Endothelial cell of umbilical vein (primary cell): ENCODE results near the gene ZNF831. TPM values are rescaled to one million over a fixed set of nuclear protein-coding genes. Genes with fewer than 3 reads are reported as not detected.

Experiments used
- BruUV-seq: library from RNA; stranded (reverse); fragments of 400-500 nt; replicated peaks from 2 replicates; lab custom pipeline; 2021; lab: Mats Ljungman, UMichigan
- CTCF ChIA-PET: fragments of 300-600, 350-600 bp; sonication (Branson Sonifier 250); formaldehyde crosslinking; loops from one replicate; lab custom pipeline; 2021; ENCODE audit warnings: antibody characterized with exemption, inconsistent platforms; lab: Charles Lee
- POLR2A ChIA-PET: fragments of 300-600, 350-600 bp; sonication (Branson Sonifier 250); formaldehyde crosslinking; loops from one replicate; lab custom pipeline; 2021; ENCODE audit warnings: antibody characterized with exemption, inconsistent platforms; lab: Charles Lee
- DNase-seq: peaks from one replicate; pipeline ENCODE4 v3.0.0-alpha.2; 2011; ENCODE audit warnings: low read depth, low spot score
- FAIRE-seq: peaks from 2 replicates; lab custom pipeline; 2011; peaks lifted over from hg19 to GRCh38; lab: Jason Lieb, UNC
- H2AFZ ChIP-seq: 2 replicates; pipeline ENCODE4 v1.6.0; 2012; ENCODE audit warnings: low read depth, low read length, control low read depth, inconsistent platforms
- H3K27ac ChIP-seq: 2 replicates; pipeline ENCODE4 v1.5.1; 2011; ENCODE audit warnings: low read depth, mild to moderate bottlenecking, control low read depth, low read length, moderate library complexity; ENCODE audit not compliant: insufficient read depth
- H3K27me3 ChIP-seq, 2 experiments: 2 replicates each; pipeline versions ENCODE4 v1.6.0 to v1.6.1; 2011; ENCODE audit warnings: low read length in 2 of 2, mixed read lengths in 1 of 2; ENCODE audit not compliant: control insufficient read depth in 2 of 2, insufficient read depth in 2 of 2
- H3K36me3 ChIP-seq, 2 experiments: 2 replicates in 1 of 2; 3 replicates in 1 of 2; pipeline ENCODE4 v1.5.1; 2011; ENCODE audit warnings: low read length in 2 of 2, mild to moderate bottlenecking in 1 of 2, moderate library complexity in 1 of 2; ENCODE audit not compliant: control insufficient read depth in 2 of 2, insufficient read depth in 2 of 2; ENCODE audit errors: extremely low read depth in 1 of 2
- H3K4me1 ChIP-seq: 3 replicates; pipeline ENCODE4 v1.5.1; 2011; ENCODE audit warnings: mild to moderate bottlenecking, low read length; ENCODE audit not compliant: control insufficient read depth, insufficient read depth; ENCODE audit errors: extremely low read depth
- H3K4me2 ChIP-seq: 2 replicates; pipeline ENCODE4 v1.6.1; 2011; ENCODE audit warnings: low read length, control low read depth, mixed read lengths; ENCODE audit not compliant: insufficient read depth
- H3K4me3 ChIP-seq, 3 experiments: fragments of 200-600 bp in 1 of 3; sonication (generic), shearing (Covaris generic) in 1 of 3; replicated peaks in 1 of 3; 2 replicates each; pipeline ENCODE4 v1.5.1; 2011 to 2016; ENCODE audit warnings: control low read depth in 3 of 3, low read length in 3 of 3, mild to moderate bottlenecking in 2 of 3, inconsistent platforms in 1 of 3, low read depth in 1 of 3, moderate library complexity in 1 of 3; ENCODE audit not compliant: insufficient read depth in 1 of 3
- H3K79me2 ChIP-seq: 2 replicates; pipeline ENCODE4 v1.6.0; 2012; ENCODE audit warnings: low read length, inconsistent platforms; ENCODE audit not compliant: control insufficient read depth, insufficient read depth
- H3K9ac ChIP-seq: replicated peaks from 2 replicates; pipeline ENCODE3; 2011; ENCODE audit warnings: low read length, control low read depth; ENCODE audit not compliant: insufficient read depth; ENCODE audit errors: extremely low read depth
- H3K9me1 ChIP-seq: replicated peaks from 3 replicates; pipeline ENCODE4 v1.6.0; 2011; ENCODE audit warnings: mild to moderate bottlenecking, low read length; ENCODE audit not compliant: control insufficient read depth, insufficient read depth; ENCODE audit errors: extremely low read depth
- H3K9me3 ChIP-seq: replicated peaks from 2 replicates; pipeline ENCODE4 v1.5.1; 2012; ENCODE audit warnings: low read length, inconsistent platforms; ENCODE audit not compliant: control insufficient read depth, insufficient read depth
- H4K20me1 ChIP-seq: replicated peaks from 2 replicates; pipeline ENCODE3; 2011; ENCODE audit warnings: mild to moderate bottlenecking, low read length; ENCODE audit not compliant: control insufficient read depth, insufficient read depth; ENCODE audit errors: extremely low read depth
- CTCF ChIP-seq, 2 donors: IDR thresholded peaks; 1 replicate in 1 of 2; 2 replicates in 1 of 2; pipeline ENCODE4 v1.5.1; 2011; ENCODE audit warnings: low read length in 2 of 2, mild to moderate bottlenecking in 2 of 2, moderate library complexity in 2 of 2, control low read depth in 1 of 2, inconsistent platforms in 1 of 2, low read depth in 1 of 2; ENCODE audit not compliant: insufficient read depth in 1 of 2; ENCODE audit errors: extremely low read depth in 1 of 2
- EZH2 ChIP-seq: IDR thresholded peaks from 2 replicates; pipeline ENCODE4 v1.6.1; 2012; ENCODE audit warnings: borderline replicate concordance, low read depth, mild to moderate bottlenecking, moderate library complexity, low read length, inconsistent platforms; ENCODE audit not compliant: severe bottlenecking
- FOS ChIP-seq: IDR thresholded peaks from 2 replicates; pipeline ENCODE4 v1.6.1; 2011; ENCODE audit warnings: mild to moderate bottlenecking, low read length, moderate library complexity, borderline replicate concordance; ENCODE audit not compliant: insufficient read depth
- GATA2 ChIP-seq: IDR thresholded peaks from 2 replicates; pipeline ENCODE4 v1.7.0; 2011; ENCODE audit warnings: low read depth, mild to moderate bottlenecking, moderate library complexity, mixed read lengths, low read length; ENCODE audit not compliant: insufficient read length, insufficient read depth
- JUN ChIP-seq: IDR thresholded peaks from 2 replicates; pipeline ENCODE4 v1.6.1; 2011; ENCODE audit warnings: borderline replicate concordance, low read depth; ENCODE audit not compliant: insufficient read length, insufficient read depth
- MAX ChIP-seq: IDR thresholded peaks from 2 replicates; pipeline ENCODE4 v1.6.1; 2011; ENCODE audit not compliant: insufficient read depth, insufficient read length
- MYC ChIP-seq: IDR thresholded peaks from one replicate; pipeline ENCODE4 v1.6.1; 2011; ENCODE audit warnings: mild to moderate bottlenecking, low read depth, low read length
- POLR2A ChIP-seq: IDR thresholded peaks from 2 replicates; pipeline ENCODE4 v1.6.1; 2012; ENCODE audit warnings: low read depth, mild to moderate bottlenecking, control low read depth, low read length
- POLR2AphosphoS5 ChIP-seq: IDR thresholded peaks from 2 replicates; pipeline ENCODE4 v1.6.1; 2012; ENCODE audit warnings: low read depth, mild to moderate bottlenecking, control low read depth, low read length, moderate library complexity; ENCODE audit not compliant: insufficient read depth
- dilution Hi-C: fragments of 300-500 bp; cut with MboI; formaldehyde crosslinking; loops from one replicate; pipeline ENCODE4 v1.15.0; 2019; ENCODE audit warnings: low sequenced_read_pairs; ENCODE audit not compliant: extremely low pct_ligation_motif_present
- intact Hi-C: fragments of 100-400 bp; cut with micrococcal nuclease; formaldehyde crosslinking; loops from one replicate; pipeline ENCODE4 v1.10.0; 2022
- polyA plus RNA-seq, 4 experiments: library from polyadenylated mRNA; depleted of rRNA in 3 of 4; stranded (reverse) in 3 of 4; unstranded in 1 of 4; fragments of >200 nt; gene quantifications; 2 replicates each; pipeline versions ENCODE4 v1.2.1 to v1.2.3, GENCODE V29; 2011 to 2012; ENCODE audit warnings: missing spikeins in 1 of 4
- total RNA-seq: library from RNA; stranded (reverse); gene quantifications from 2 replicates; pipeline ENCODE4 v1.2.3, GENCODE V29; 2021

Gene ZNF831
- total and polyA plus RNA-seq, 2 donors (not counting 3 experiments of a cell fraction or from before 2014, with no cell fraction given): not detected

DNA sequence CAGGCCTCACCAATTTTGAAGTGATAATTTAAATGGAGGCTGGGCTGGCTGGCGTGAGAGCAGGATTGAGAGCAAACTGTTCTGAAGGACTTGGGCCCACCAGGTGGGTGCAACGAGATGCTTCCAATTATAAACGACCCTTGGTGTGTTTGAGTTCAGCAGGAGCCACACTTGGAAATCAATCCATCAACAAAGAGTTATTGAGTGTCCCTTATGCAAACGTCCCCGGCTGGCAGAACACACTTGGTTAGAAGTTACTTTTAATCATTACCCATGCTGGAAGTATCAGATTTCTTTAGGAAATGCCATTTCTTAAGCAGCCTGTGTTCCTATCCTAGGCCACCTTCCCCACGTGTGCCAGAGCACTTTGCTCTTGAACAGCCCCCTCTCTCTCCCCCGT is 37.8 kb upstream of the ZNF831 start:
- no peaks in the 10 kb centered on the region for H4K20me1 ChIP-seq
- no peaks in the 10 kb centered on the region for H3K27me3 ChIP-seq
- no peaks in the 10 kb centered on the region for H3K36me3 ChIP-seq
- POLR2A ChIA-PET: no interaction called here
- no peaks in the 10 kb centered on the region for H3K4me1 ChIP-seq
- no TSS peak for BruUV-seq
- no peaks in the 10 kb centered on the region for H3K9me3 ChIP-seq
- H3K79me2 ChIP-seq: no peaks in the 10 kb centered on the region
- no peak for FAIRE-seq
- no peak overlapping the region for H3K27ac ChIP-seq
- TF ChIP-seq MYC (no peak), POLR2AphosphoS5 (no peak)
- no peak overlapping the region for H3K4me2 ChIP-seq
- no peak overlapping the region for H2AFZ ChIP-seq
- dilution Hi-C loops (no loop called here), intact Hi-C loops (no loop called here)
- H3K9ac ChIP-seq: no peak overlapping the region
- DNase-seq: no peak
- no peaks in the 10 kb centered on the region for H3K9me1 ChIP-seq
- CTCF ChIA-PET: no interaction called here
- no peak overlapping the region for H3K4me3 ChIP-seq

DNA sequence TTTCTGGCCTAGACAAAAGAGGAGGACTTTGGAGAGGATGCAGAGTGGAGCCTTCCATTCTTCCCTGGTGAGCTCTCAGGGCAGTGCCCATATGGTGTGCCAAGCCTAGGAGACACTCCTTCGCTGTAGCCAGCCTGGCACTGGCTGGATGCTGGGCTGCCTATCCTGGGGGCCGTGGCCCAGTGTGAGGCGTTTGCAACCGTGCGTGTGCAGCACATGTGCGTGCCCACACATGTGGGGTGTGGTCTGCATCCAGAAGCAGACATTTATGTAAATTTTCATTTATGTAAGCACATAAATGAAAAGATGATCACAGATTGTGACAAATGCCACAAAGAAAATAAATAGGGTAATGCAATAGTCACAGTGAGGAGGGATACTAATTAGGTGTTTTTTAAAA is 35.8 kb upstream of the ZNF831 start:
- FAIRE-seq: no peak
- no TSS peak for BruUV-seq
- no peaks in the 10 kb centered on the region for H3K27me3 ChIP-seq
- no peaks in the 10 kb centered on the region for H3K79me2 ChIP-seq
- intact Hi-C loops (no loop called here), dilution Hi-C loops (no loop called here)
- no peak overlapping the region for H2AFZ ChIP-seq
- H3K4me2 ChIP-seq: no peak overlapping the region
- H3K36me3 ChIP-seq: no peaks in the 10 kb centered on the region
- ChIA-PET POLR2A (no interaction called here), CTCF (no interaction called here)
- no peak for DNase-seq
- H3K9me1 ChIP-seq: no peaks in the 10 kb centered on the region
- H3K9ac ChIP-seq: no peak overlapping the region
- no peak for TF ChIP-seq GATA2
- TF ChIP-seq EZH2: no peak
- TF ChIP-seq MYC: no peak
- TF ChIP-seq POLR2A: no peak
- no peak for TF ChIP-seq MAX
- no peak for TF ChIP-seq POLR2AphosphoS5
- TF ChIP-seq CTCF (IDR thresholded peaks at IDR 0.05; ENCODE audit: extremely low read depth in 1 of 2, insufficient read depth in 1 of 2, low read depth in 1 of 2, low read length in 2 of 2): no peak
- TF ChIP-seq JUN: no peak
- no peak for TF ChIP-seq FOS
- no peak overlapping the region for H3K4me3 ChIP-seq
- H3K4me1 ChIP-seq: no peaks in the 10 kb centered on the region
- H3K27ac ChIP-seq: no peak overlapping the region
- no peaks in the 10 kb centered on the region for H4K20me1 ChIP-seq
- H3K9me3 ChIP-seq: no peaks in the 10 kb centered on the region
